ENCODE results near the gene SLC25A51. TPM values are rescaled to one million over a fixed set of nuclear protein-coding genes. Genes with fewer than 3 reads are reported as not detected.

SLC25A51 gene
- polyA plus RNA-seq, 1 donor from 2014 or later = 26.8 TPM

GRCh38 chr9:37946041-37946440 is 42.1 kb upstream of the SLC25A51 start:
- Histone ChIP-seq H3K27ac (ENCODE audit: low read length) (no peak overlapping the region), H3K9me3 (ENCODE audit: low read length) (no peaks in the 10 kb centered on the region), H3K79me2 (replicated peaks; ENCODE audit: insufficient read depth, low read length) (no peaks in the 10 kb centered on the region), H3K9me2 (ENCODE audit: insufficient read depth, low read length) (no peaks in the 10 kb centered on the region), H4K20me1 (ENCODE audit: insufficient read depth) (no peaks in the 10 kb centered on the region), H3K4me3 (ENCODE audit: low read length) (no peak overlapping the region), H3F3A (ENCODE audit: insufficient read depth, low read length, poor library complexity, severe bottlenecking) (no peaks in the 10 kb centered on the region), H3K4me2 (ENCODE audit: low read length) (no peak overlapping the region), H3K36me3 (ENCODE audit: insufficient read depth, low read length) (no peaks in the 10 kb centered on the region), H3K9ac (ENCODE audit: low read length) (no peak overlapping the region), H3K27me3 (ENCODE audit: insufficient read depth, low read depth, low read length) (no peaks in the 10 kb centered on the region), H2AFZ (ENCODE audit: low read depth, low read length) (no peak overlapping the region)
- TF ChIP-seq RAD21 (conservative IDR thresholded peaks at IDR 0.05) (no peak), SMC3 (conservative IDR thresholded peaks at IDR 0.05; ENCODE audit: poor library complexity) (no peak), EP300 (conservative IDR thresholded peaks at IDR 0.05; ENCODE audit: poor library complexity, severe bottlenecking) (no peak), TAF1 (IDR thresholded peaks at IDR 0.05; ENCODE audit: low read depth) (no peak), MXI1 (conservative IDR thresholded peaks at IDR 0.05; ENCODE audit: poor library complexity, severe bottlenecking) (no peak), POLR2AphosphoS5 (IDR thresholded peaks at IDR 0.05) (no peak)

GRCh38 chr9:37944671-37945481 is 40.9 kb upstream of the SLC25A51 start:
- no peak overlapping the region for H3K4me3 ChIP-seq (ENCODE audit: low read length)
- no peaks in the 10 kb centered on the region for H3F3A ChIP-seq (ENCODE audit: insufficient read depth, low read length, poor library complexity, severe bottlenecking)
- H3K27me3 ChIP-seq (ENCODE audit: insufficient read depth, low read depth, low read length) = no peaks in the 10 kb centered on the region
- H2AFZ ChIP-seq (ENCODE audit: low read depth, low read length) = no peak overlapping the region
- no peaks in the 10 kb centered on the region for H3K36me3 ChIP-seq (ENCODE audit: insufficient read depth, low read length)
- H3K4me2 ChIP-seq (ENCODE audit: low read length) = no peak overlapping the region
- H3K9me3 ChIP-seq (ENCODE audit: low read length) = no peaks in the 10 kb centered on the region
- H3K27ac ChIP-seq (ENCODE audit: low read length) = no peak overlapping the region
- H4K20me1 ChIP-seq (ENCODE audit: insufficient read depth) = no peaks in the 10 kb centered on the region
- TF ChIP-seq CTCF (IDR thresholded peaks at IDR 0.05; ENCODE audit: poor library complexity, severe bottlenecking) (no peak), EP300 (conservative IDR thresholded peaks at IDR 0.05; ENCODE audit: poor library complexity, severe bottlenecking) (no peak), REST (IDR thresholded peaks at IDR 0.05; ENCODE audit: borderline replicate concordance) (no peak), SMC3 (conservative IDR thresholded peaks at IDR 0.05; ENCODE audit: poor library complexity) (no peak), EZH2 (IDR thresholded peaks at IDR 0.05; ENCODE audit: borderline replicate concordance, insufficient read depth, low read length, poor library complexity, severe bottlenecking) (no peak), POLR2AphosphoS5 (IDR thresholded peaks at IDR 0.05) (no peak), MXI1 (conservative IDR thresholded peaks at IDR 0.05; ENCODE audit: poor library complexity, severe bottlenecking) (no peak), TAF1 (IDR thresholded peaks at IDR 0.05; ENCODE audit: low read depth) (no peak), RAD21 (conservative IDR thresholded peaks at IDR 0.05) (no peak)
- H3K9ac ChIP-seq (ENCODE audit: low read length) = no peak overlapping the region
- no peaks in the 10 kb centered on the region for H3K79me2 ChIP-seq (replicated peaks; ENCODE audit: insufficient read depth, low read length)
- no peaks in the 10 kb centered on the region for H3K9me2 ChIP-seq (ENCODE audit: insufficient read depth, low read length)
